Trophoblast cell (in vitro differentiated cells and primary cell): Measurements from ENCODE around the gene CAB39.

Source experiments
- DNase-seq, 2 donors: peaks; one replicate each; pipeline ENCODE4 v3.0.0-alpha.2; 2016
- H2AFZ ChIP-seq: 2 replicates; pipeline ENCODE4 v1.6.1; 2013; ENCODE audit warnings: low read length, moderate library complexity, mild to moderate bottlenecking; ENCODE audit not compliant: insufficient read depth, poor library complexity
- H2AK5ac ChIP-seq: 2 replicates; pipeline ENCODE4 v1.6.1; 2013; ENCODE audit warnings: mild to moderate bottlenecking, low read length
- H2BK120ac ChIP-seq: 2 replicates; pipeline ENCODE4 v1.6.1; 2013; ENCODE audit warnings: low read length, mild to moderate bottlenecking, moderate library complexity; ENCODE audit not compliant: insufficient read depth, poor library complexity
- H2BK12ac ChIP-seq: 2 replicates; pipeline ENCODE4 v1.6.1; 2013; ENCODE audit warnings: mild to moderate bottlenecking, low read length, moderate library complexity
- H2BK5ac ChIP-seq: 2 replicates; pipeline ENCODE4 v1.6.1; 2013; ENCODE audit warnings: low read length, low read depth, moderate library complexity, mild to moderate bottlenecking; ENCODE audit not compliant: poor library complexity
- H3K14ac ChIP-seq: 2 replicates; pipeline ENCODE4 v1.6.1; 2013; ENCODE audit warnings: mild to moderate bottlenecking, low read length
- H3K18ac ChIP-seq: 2 replicates; pipeline ENCODE4 v1.6.1; 2013; ENCODE audit warnings: mild to moderate bottlenecking, low read length
- H3K23ac ChIP-seq: 2 replicates; pipeline ENCODE4 v1.6.1; 2013; ENCODE audit warnings: low read length
- H3K27ac ChIP-seq: 2 replicates; pipeline ENCODE4 v1.5.1; 2013; ENCODE audit warnings: low read depth, mild to moderate bottlenecking, inconsistent platforms, low read length, moderate library complexity
- H3K27me3 ChIP-seq: 2 replicates; pipeline ENCODE4 v1.6.1; 2013; ENCODE audit warnings: inconsistent platforms, mild to moderate bottlenecking, low read length, moderate library complexity; ENCODE audit not compliant: insufficient read depth
- H3K36me3 ChIP-seq, 2 experiments: 1 replicate in 1 of 2; 2 replicates in 1 of 2; pipeline ENCODE4 v1.6.1; 2013; ENCODE audit warnings: low read length in 2 of 2, mild to moderate bottlenecking in 2 of 2, moderate library complexity in 1 of 2; ENCODE audit not compliant: insufficient read depth in 2 of 2, control insufficient read depth in 1 of 2
- H3K4ac ChIP-seq: 2 replicates; pipeline ENCODE4 v1.6.1; 2013; ENCODE audit warnings: low read depth, mild to moderate bottlenecking, low read length, moderate library complexity
- H3K4me1 ChIP-seq, 2 experiments: 1 replicate in 1 of 2; 2 replicates in 1 of 2; pipeline ENCODE4 v1.6.1; 2013; ENCODE audit warnings: low read length in 2 of 2, mild to moderate bottlenecking in 2 of 2, moderate library complexity in 1 of 2; ENCODE audit not compliant: insufficient read depth in 2 of 2, control insufficient read depth in 1 of 2
- H3K4me2 ChIP-seq: 2 replicates; pipeline ENCODE4 v1.6.1; 2013; ENCODE audit warnings: inconsistent platforms, mild to moderate bottlenecking, low read length, moderate library complexity
- H3K4me3 ChIP-seq: 2 replicates; pipeline ENCODE4 v1.5.1; 2013; ENCODE audit warnings: mild to moderate bottlenecking, low read depth, low read length, inconsistent platforms
- H3K79me1 ChIP-seq: one replicate; pipeline ENCODE4 v1.6.1; 2013; ENCODE audit warnings: low read length
- H3K79me2 ChIP-seq: 2 replicates; pipeline ENCODE4 v1.6.1; 2013; ENCODE audit warnings: low read length, mild to moderate bottlenecking; ENCODE audit not compliant: control insufficient read depth, insufficient read depth, poor library complexity
- H3K9ac ChIP-seq: 2 replicates; pipeline ENCODE4 v1.6.1; 2013; ENCODE audit warnings: mild to moderate bottlenecking, low read length
- H3K9me3 ChIP-seq: 2 replicates; pipeline ENCODE4 v1.6.1; 2013; ENCODE audit warnings: low read depth, mild to moderate bottlenecking, control low read depth, inconsistent platforms, low read length; ENCODE audit not compliant: insufficient read depth
- H4K12ac ChIP-seq: 2 replicates; pipeline ENCODE4 v1.6.1; 2013; ENCODE audit warnings: low read depth, mild to moderate bottlenecking, low read length, moderate library complexity
- H4K8ac ChIP-seq: 2 replicates; pipeline ENCODE4 v1.6.1; 2013; ENCODE audit warnings: low read depth, mild to moderate bottlenecking, low read length, moderate library complexity
- H4K91ac ChIP-seq: one replicate; pipeline ENCODE4 v1.6.1; 2013; ENCODE audit warnings: low read depth, mild to moderate bottlenecking, low read length, moderate library complexity
- WGBS: extraction: QIAGEN DNeasy Blood & Tissue Kit; methylation state at CpG from one replicate; pipeline ENCODE4 v1.1.7; 2013; ENCODE audit warnings: missing lambda C conversion rate; ENCODE audit not compliant: insufficient read length, insufficient coverage; ENCODE audit errors: extremely low coverage; 5-methylcytosine and 5-hydroxymethylcytosine counted together

CAB39 gene

GRCh38 chr2:230828272-230828961 lies 115.8 kb downstream of the CAB39 start:
- Histone ChIP-seq H4K12ac (no peak overlapping the region), H3K9ac (no peak overlapping the region), H3K23ac (no peak overlapping the region), H4K91ac (no peak overlapping the region), H3K4me1 (no peaks in the 10 kb centered on the region), H3K14ac (no peak overlapping the region), H2BK5ac (no peak overlapping the region), H2BK12ac (no peak overlapping the region), H3K27ac (no peak overlapping the region), H3K79me2 (no peaks in the 10 kb centered on the region), H4K8ac (no peak overlapping the region), H3K79me1 (no peaks in the 10 kb centered on the region), H3K4me2 (no peak overlapping the region), H3K18ac (no peak overlapping the region), H3K4ac (no peak overlapping the region), H2BK120ac (no peak overlapping the region), H2AFZ (no peak overlapping the region), H3K4me3 (no peak overlapping the region), H3K9me3 (peaks cover 3% of the 10 kb centered on the region), H3K36me3 (no peaks in the 10 kb centered on the region), H3K27me3 (no peaks in the 10 kb centered on the region), H2AK5ac (no peak overlapping the region)
- no CpG with 5 or more reads among the region's 61 CpGs for WGBS
- no peak for DNase-seq

DNA sequence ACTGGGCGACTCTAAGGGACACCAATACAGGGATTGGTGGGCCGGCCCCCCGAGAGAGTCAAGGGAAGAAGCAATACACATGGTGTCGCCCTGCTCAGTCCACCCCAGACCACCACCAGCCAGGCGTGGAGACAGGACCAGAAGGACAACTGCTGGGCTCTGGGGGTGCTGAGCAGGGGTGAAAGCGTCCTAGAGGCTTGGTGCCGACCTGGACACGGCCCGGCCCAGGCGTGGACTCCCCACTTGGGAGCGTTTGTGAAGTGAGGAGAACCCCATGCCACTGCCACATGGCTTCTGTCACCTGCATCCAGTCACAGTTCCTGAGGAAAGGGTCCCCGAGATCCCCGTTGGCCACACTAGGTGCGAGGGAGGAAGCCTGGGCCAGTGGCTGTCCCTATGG lies 116.7 kb downstream of the CAB39 start:
- Histone ChIP-seq H3K4me2 (no peak overlapping the region), H3K4ac (no peak overlapping the region), H3K14ac (no peak overlapping the region), H2BK12ac (no peak overlapping the region), H3K27ac (no peak overlapping the region), H2AFZ (no peak overlapping the region), H3K18ac (no peak overlapping the region), H3K4me1 (no peaks in the 10 kb centered on the region), H4K91ac (no peak overlapping the region), H3K9me3 (peaks cover 3% of the 10 kb centered on the region), H3K9ac (no peak overlapping the region), H2BK5ac (no peak overlapping the region), H4K8ac (no peak overlapping the region), H3K79me2 (no peaks in the 10 kb centered on the region), H3K36me3 (no peaks in the 10 kb centered on the region), H3K23ac (no peak overlapping the region), H2AK5ac (no peak overlapping the region), H3K27me3 (no peaks in the 10 kb centered on the region), H3K79me1 (no peaks in the 10 kb centered on the region), H4K12ac (no peak overlapping the region), H2BK120ac (no peak overlapping the region), H3K4me3 (no peak overlapping the region)
- no peak for DNase-seq
- WGBS: no CpG with 5 or more reads among the region's 14 CpGs

GRCh38 chr2:230829959-230830358 lies 117.3 kb downstream of the CAB39 start:
- H3K27ac ChIP-seq: no peak overlapping the region
- no CpG with 5 or more reads among the region's 7 CpGs for WGBS
- H2BK5ac ChIP-seq: no peak overlapping the region
- no peak overlapping the region for H3K4me3 ChIP-seq
- no peak overlapping the region for H4K12ac ChIP-seq
- H2AFZ ChIP-seq: no peak overlapping the region
- H3K79me1 ChIP-seq: no peaks in the 10 kb centered on the region
- no peak overlapping the region for H4K91ac ChIP-seq
- H3K4me2 ChIP-seq: no peak overlapping the region
- H3K14ac ChIP-seq: no peak overlapping the region
- H3K4me1 ChIP-seq: no peaks in the 10 kb centered on the region
- no peaks in the 10 kb centered on the region for H3K27me3 ChIP-seq
- no peak overlapping the region for H2BK12ac ChIP-seq
- H3K23ac ChIP-seq: no peak overlapping the region
- H3K9me3 ChIP-seq: peaks cover 3% of the 10 kb centered on the region
- H3K79me2 ChIP-seq: no peaks in the 10 kb centered on the region
- H2BK120ac ChIP-seq: no peak overlapping the region
- no peaks in the 10 kb centered on the region for H3K36me3 ChIP-seq
- no peak for DNase-seq
- H3K4ac ChIP-seq: no peak overlapping the region
- no peak overlapping the region for H4K8ac ChIP-seq
- no peak overlapping the region for H3K18ac ChIP-seq
- no peak overlapping the region for H3K9ac ChIP-seq
- H2AK5ac ChIP-seq: no peak overlapping the region

DNA sequence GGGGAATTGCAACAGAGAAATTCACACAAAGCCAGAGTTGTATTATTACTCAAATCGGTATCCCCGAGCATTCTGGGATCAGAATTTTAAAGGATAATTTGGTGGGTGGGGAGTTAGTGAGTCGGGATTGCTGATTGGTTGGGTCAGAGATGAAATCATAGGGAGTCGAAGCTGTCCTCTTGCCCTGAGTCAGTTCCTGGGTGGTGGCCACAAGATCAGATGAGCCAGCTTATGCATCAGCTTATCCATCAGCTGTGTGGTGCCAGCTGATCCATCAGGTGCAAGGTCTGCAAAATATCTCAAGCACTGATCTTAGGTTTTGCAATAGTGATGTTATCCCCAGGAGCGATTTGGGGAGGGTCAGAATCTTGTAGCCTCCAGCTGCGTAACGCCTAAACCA lies 117.8 kb downstream of the CAB39 start:
- H2BK5ac ChIP-seq: no peak overlapping the region
- H3K27me3 ChIP-seq: no peaks in the 10 kb centered on the region
- no CpG with 5 or more reads among the region's 7 CpGs for WGBS

More for the DNA sequence above, 117.8 kb downstream of the CAB39 start:
- no peak for DNase-seq
- no peak overlapping the region for H3K9ac ChIP-seq
- H2AFZ ChIP-seq: no peak overlapping the region
- peaks cover 3% of the 10 kb centered on the region for H3K9me3 ChIP-seq
- no peak overlapping the region for H3K4ac ChIP-seq
- H3K23ac ChIP-seq: no peak overlapping the region
- no peak overlapping the region for H3K27ac ChIP-seq
- H3K79me2 ChIP-seq: no peaks in the 10 kb centered on the region
- no peak overlapping the region for H4K12ac ChIP-seq
- no peaks in the 10 kb centered on the region for H3K4me1 ChIP-seq
- H2BK120ac ChIP-seq: no peak overlapping the region
- no peaks in the 10 kb centered on the region for H3K36me3 ChIP-seq
- H3K14ac ChIP-seq: no peak overlapping the region
- H2BK12ac ChIP-seq: no peak overlapping the region
- H4K91ac ChIP-seq: no peak overlapping the region
- no peak overlapping the region for H2AK5ac ChIP-seq
- H4K8ac ChIP-seq: no peak overlapping the region
- no peak overlapping the region for H3K4me2 ChIP-seq
- no peak overlapping the region for H3K4me3 ChIP-seq
- no peaks in the 10 kb centered on the region for H3K79me1 ChIP-seq
- H3K18ac ChIP-seq: no peak overlapping the region
